GM12873 (cell line): ENCODE measurements around the gene HORMAD2.

ENCODE experiments used
- CTCF ChIP-seq: IDR thresholded peaks from 2 replicates; pipeline ENCODE4 v1.5.1; 2012; ENCODE audit warnings: low read depth, mild to moderate bottlenecking, moderate library complexity, low read length, control low read depth; ENCODE audit not compliant: insufficient read depth; ENCODE audit errors: missing control alignments

The HORMAD2 gene

GRCh38 chr22:30057375-30057774 lies 22.9 kb upstream of the HORMAD2 start:
- no peak for TF ChIP-seq CTCF

- no peak for TF ChIP-seq CTCF
Observed at GRCh38 chr22:30062259-30062658, 18.0 kb upstream of the HORMAD2 start.

- no peak for TF ChIP-seq CTCF
Observed at GRCh38 chr22:30062950-30063349, 17.3 kb upstream of the HORMAD2 start.

GRCh38 chr22:30064172-30064571 lies 16.1 kb upstream of the HORMAD2 start:
- TF ChIP-seq CTCF = no peak

- no peak for TF ChIP-seq CTCF
Observed at GRCh38 chr22:30073743-30074142, 6.5 kb upstream of the HORMAD2 start.

GRCh38 chr22:30074147-30074546 lies 6.1 kb upstream of the HORMAD2 start:
- no peak for TF ChIP-seq CTCF

- TF ChIP-seq CTCF = no peak
Observed at GRCh38 chr22:30074994-30075393, 5.3 kb upstream of the HORMAD2 start.

GRCh38 chr22:30077279-30077880 lies 2.9 kb upstream of the HORMAD2 start:
- TF ChIP-seq CTCF = no peak
